Lower leg skin (tissue), 4 donors: ENCODE measurements around the gene TMEM132D. TPM values are rescaled to one million over a fixed set of nuclear protein-coding genes. Genes with fewer than 3 reads are reported as not detected.

Experiments
- DNase-seq, 2 donors: peaks; one replicate each; pipeline ENCODE4 v3.0.0-alpha.2; 2019; ENCODE audit warnings: low spot score in 2 of 2
- H3K4me3 ChIP-seq: fragments of 200-600 bp; sonication (generic); 2 replicates; pipeline ENCODE4 v1.5.1; 2017; ENCODE audit warnings: mild to moderate bottlenecking, low read depth; ENCODE audit not compliant: poor library complexity, severe bottlenecking
- CTCF ChIP-seq, 3 donors: fragments of 450-650 bp; IDR thresholded peaks; one replicate each; pipeline ENCODE4 v1.5.1; 2016; ENCODE audit warnings: antibody characterized with exemption in 3 of 3, mild to moderate bottlenecking in 3 of 3, moderate library complexity in 2 of 3
- POLR2A ChIP-seq, 2 donors: fragments of 450-650 bp; IDR thresholded peaks; one replicate each; pipeline ENCODE4 v1.6.1; 2016 to 2017; ENCODE audit warnings: antibody characterized with exemption in 2 of 2, mild to moderate bottlenecking in 1 of 2, moderate library complexity in 1 of 2
- whole genome bisulfite sequencing, 2 donors: methylation state at CpG; one replicate each; pipeline ENCODE4 v1.1.5; 2018; 5-methylcytosine and 5-hydroxymethylcytosine counted together
- intact Hi-C: fragments of 100-400 bp; cut with DNase I; formaldehyde crosslinking; loops from one replicate; pipeline ENCODE4 v1.15.0; 2023; ENCODE audit warnings: low total_unique reads
- total RNA-seq, 4 donors: library from RNA; depleted of rRNA; stranded (reverse); fragments of >200 nt; gene quantifications; one replicate each; pipeline ENCODE4 v1.1.0, GENCODE V29; 2016

The TMEM132D gene
- total RNA-seq, 4 donors from 2014 or later, result not detected

DNA sequence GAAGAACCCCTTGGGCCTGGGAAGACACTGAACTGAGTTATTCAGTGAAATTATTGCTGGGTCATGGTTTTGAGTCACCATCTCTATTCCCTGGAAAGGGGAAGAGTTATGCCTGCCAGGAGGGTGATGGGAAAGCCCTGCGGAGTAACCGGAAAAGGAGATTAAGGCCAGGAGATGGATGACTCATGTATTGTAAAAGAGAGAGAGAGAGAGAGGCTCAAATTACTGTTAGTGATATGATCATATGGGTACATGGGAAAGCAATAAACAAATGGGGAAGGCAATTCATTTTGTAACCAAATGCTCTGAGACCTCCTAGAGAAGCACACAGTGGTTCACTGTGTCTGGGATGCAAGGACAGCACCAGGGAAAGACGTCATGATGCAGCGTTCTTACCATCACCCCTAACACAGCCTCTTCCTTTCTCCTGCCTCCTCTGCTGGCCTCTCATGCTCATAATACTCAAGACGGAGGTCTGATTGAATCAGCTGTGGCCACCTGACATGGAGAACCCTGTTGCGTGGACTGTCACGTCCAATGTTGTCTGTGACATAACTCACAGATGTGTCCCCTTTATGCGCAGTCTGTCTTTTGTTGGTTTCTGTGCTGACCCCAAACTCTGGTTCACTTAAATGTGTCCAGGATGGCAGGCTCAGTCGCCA lies 243.7 kb downstream of the TMEM132D start:
- TF ChIP-seq CTCF (IDR thresholded peaks at IDR 0.05), result no peak
- TF ChIP-seq POLR2A (IDR thresholded peaks at IDR 0.05), result no peak
- DNase-seq, result no peak

GRCh38 chr12:129657179-129657578 lies 246.6 kb downstream of the TMEM132D start:
- H3K4me3 ChIP-seq, result no peak overlapping the region
- TF ChIP-seq CTCF (IDR thresholded peaks at IDR 0.05) (no peak), POLR2A (IDR thresholded peaks at IDR 0.05) (no peak)
- intact Hi-C loops, result no loop called here
- WGBS, 2 donors, result 35 to 55% methylated on average over 4 of the region's 4 CpGs
- DNase-seq, result no peak

More for the DNA sequence above, 243.7 kb downstream of the TMEM132D start:
- H3K4me3 ChIP-seq, result no peak overlapping the region
- intact Hi-C loops, result no loop called here
- 68 to 87% methylated on average over 9 of the region's 9 CpGs for WGBS, 2 donors

DNA sequence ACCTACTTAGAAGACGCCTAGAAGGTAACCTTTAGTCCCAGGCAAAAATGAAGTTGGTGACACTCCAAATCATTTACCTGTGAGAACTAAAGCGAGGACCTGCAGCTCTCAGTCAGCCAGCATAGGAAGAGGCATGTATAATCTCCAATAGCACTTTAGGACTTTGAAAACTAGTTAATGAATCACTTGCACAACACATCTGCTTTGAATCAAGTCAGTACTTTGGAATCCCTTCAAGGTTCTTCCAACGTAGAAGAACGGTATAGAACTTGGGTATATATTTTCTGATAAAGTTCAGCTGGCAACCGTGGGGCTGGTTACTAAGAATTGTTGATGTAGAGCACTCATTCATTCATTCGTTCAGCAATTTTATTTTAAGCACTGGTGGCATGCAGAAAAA lies 251.9 kb downstream of the TMEM132D start:
- 62 to 69% methylated on average over 6 of the region's 6 CpGs for WGBS, 2 donors
- intact Hi-C loops, result no loop called here
- H3K4me3 ChIP-seq, result no peak overlapping the region
- TF ChIP-seq CTCF (IDR thresholded peaks at IDR 0.05) (no peak), POLR2A (IDR thresholded peaks at IDR 0.05) (no peak)
- no peak for DNase-seq

- intact Hi-C loops, result no loop called here
- DNase-seq, result no peak
- H3K4me3 ChIP-seq, result no peak overlapping the region
- 7 to 12% methylated on average over 6 of the region's 6 CpGs for WGBS, 2 donors
- TF ChIP-seq CTCF (IDR thresholded peaks at IDR 0.05), result no peak
- TF ChIP-seq POLR2A (IDR thresholded peaks at IDR 0.05), result no peak
Measured at GRCh38 chr12:129641926-129642325, 261.9 kb downstream of the TMEM132D start.

DNA sequence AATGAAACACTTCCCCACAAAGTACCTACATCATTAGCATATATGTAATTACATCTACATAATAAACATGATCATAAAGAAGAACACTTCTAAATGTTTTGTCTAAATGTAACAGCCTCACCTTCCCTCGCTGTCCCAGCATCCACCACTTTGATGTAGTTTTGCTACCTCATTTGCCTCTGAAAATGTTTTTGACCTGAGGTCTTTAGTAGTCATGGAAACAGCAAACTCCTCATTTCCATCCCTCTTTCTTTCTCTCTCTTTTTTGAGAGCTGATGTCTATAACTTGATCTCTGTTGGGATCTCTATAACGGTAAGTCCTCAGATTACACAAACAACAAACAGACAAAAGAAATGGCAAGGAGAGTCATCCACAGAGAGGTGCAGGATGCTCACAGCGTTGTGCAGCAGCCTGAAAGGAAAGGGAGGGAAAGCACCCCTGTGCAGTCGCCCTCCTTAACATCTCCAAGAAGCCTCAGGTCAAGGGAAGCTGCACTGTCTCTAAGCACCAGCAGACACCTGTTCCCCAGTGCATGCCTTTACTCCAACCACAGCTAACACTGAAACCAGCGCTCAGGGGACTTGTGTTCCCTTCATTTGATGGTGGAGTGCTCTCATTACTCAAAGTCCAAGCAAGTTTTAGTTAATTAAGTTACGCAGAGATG lies 268.7 kb downstream of the TMEM132D start:
- H3K4me3 ChIP-seq, result no peak overlapping the region
- TF ChIP-seq POLR2A (IDR thresholded peaks at IDR 0.05), result no peak
- intact Hi-C loops, result no loop called here
- DNase-seq, result no peak
- WGBS, 2 donors, result 46 to 49% methylated on average over 6 of the region's 6 CpGs

- no peak overlapping the region for H3K4me3 ChIP-seq
- intact Hi-C loops, result no loop called here
- 57 to 64% methylated on average over 6 of the region's 6 CpGs for whole genome bisulfite sequencing, 2 donors
- DNase-seq, result no peak
- TF ChIP-seq POLR2A (IDR thresholded peaks at IDR 0.05) (no peak), CTCF (IDR thresholded peaks at IDR 0.05) (no peak)
Measured at GRCh38 chr12:129631316-129631715, 272.5 kb downstream of the TMEM132D start.
